ENCODE data around the gene CHCHD6.

GRCh38 chr3:126784254-126784653 lies 80.2 kb downstream of the CHCHD6 start:
- TF ChIP-seq POLR2AphosphoS5 (IDR thresholded peaks at IDR 0.05; ENCODE audit: low read depth, low read length) (no peak), CTCF (IDR thresholded peaks at IDR 0.05 in 2 of 3, conservative IDR thresholded peaks at IDR 0.05 in 1 of 3; ENCODE audit: borderline replicate concordance in 1 of 3, insufficient read depth in 1 of 3, low read depth in 2 of 3, low read length in 2 of 3) (no peak), ATF3 (IDR thresholded peaks at IDR 0.05) (no peak)

Measured in HCT116 (cell line).